Adipocyte (in vitro differentiated cells): ENCODE measurements around the gene LSG1.
"Not testable (repeated sequence)": the region's sequence is repeated elsewhere in the genome, so short reads cannot be mapped to it uniquely, and the experiment has no call there.

ENCODE experiments used
- DNase-seq: peaks from one replicate; pipeline ENCODE4 v3.0.0-alpha.2; 2015; ENCODE audit warnings: low read depth
- H3K27me3 ChIP-seq: replicated peaks from 2 replicates; pipeline ENCODE4 v1.7.0; 2013; ENCODE audit warnings: mild to moderate bottlenecking, low read length, moderate library complexity; ENCODE audit not compliant: control insufficient read depth, insufficient read depth
- H3K36me3 ChIP-seq: 2 replicates; pipeline ENCODE4 v1.7.0; 2013; ENCODE audit warnings: low read length, mild to moderate bottlenecking, moderate library complexity; ENCODE audit not compliant: control insufficient read depth, insufficient read depth, severe bottlenecking
- H3K4me1 ChIP-seq: 2 replicates; pipeline ENCODE4 v1.7.0; 2013; ENCODE audit warnings: mild to moderate bottlenecking, low read length, moderate library complexity; ENCODE audit not compliant: control insufficient read depth, insufficient read depth
- H3K4me3 ChIP-seq: 2 replicates; pipeline ENCODE4 v1.7.0; 2013; ENCODE audit warnings: mild to moderate bottlenecking, low read length, moderate library complexity
- H3K9ac ChIP-seq: 2 replicates; pipeline ENCODE4 v1.7.0; 2013; ENCODE audit warnings: mild to moderate bottlenecking, low read length, moderate library complexity
- H3K9me3 ChIP-seq: 2 replicates; pipeline ENCODE4 v1.7.0; 2013; ENCODE audit warnings: mild to moderate bottlenecking, low read length, moderate library complexity; ENCODE audit not compliant: control insufficient read depth

Gene LSG1

DNA sequence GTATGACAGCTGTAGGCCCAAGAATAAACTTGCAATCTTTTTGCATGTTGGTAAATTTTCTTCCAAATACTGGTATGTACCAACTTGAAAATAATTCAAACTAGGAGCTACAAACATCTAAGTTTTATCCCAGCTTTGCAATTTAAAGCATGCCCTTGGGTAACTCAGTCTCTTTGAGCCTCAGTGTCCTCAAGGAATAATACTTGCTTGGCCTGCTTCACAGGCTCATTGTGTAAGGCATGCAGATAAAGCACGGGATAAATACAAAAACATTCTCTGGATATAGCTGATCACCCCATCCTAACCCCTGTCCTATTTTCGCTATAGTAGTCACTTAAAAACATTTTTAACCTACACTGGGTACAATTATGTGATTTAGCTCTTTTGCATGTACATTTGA lies 29.2 kb downstream of the LSG1 start:
- H3K27me3 ChIP-seq = no peaks in the 10 kb centered on the region
- peak overlapping the region; percentile 38 for H3K9ac ChIP-seq
- H3K4me3 ChIP-seq = no peak overlapping the region
- H3K36me3 ChIP-seq = peaks cover 65% of the 10 kb centered on the region
- DNase-seq = no peak
- H3K4me1 ChIP-seq = peaks cover 9% of the 10 kb centered on the region
- H3K9me3 ChIP-seq = no peaks in the 10 kb centered on the region

DNA sequence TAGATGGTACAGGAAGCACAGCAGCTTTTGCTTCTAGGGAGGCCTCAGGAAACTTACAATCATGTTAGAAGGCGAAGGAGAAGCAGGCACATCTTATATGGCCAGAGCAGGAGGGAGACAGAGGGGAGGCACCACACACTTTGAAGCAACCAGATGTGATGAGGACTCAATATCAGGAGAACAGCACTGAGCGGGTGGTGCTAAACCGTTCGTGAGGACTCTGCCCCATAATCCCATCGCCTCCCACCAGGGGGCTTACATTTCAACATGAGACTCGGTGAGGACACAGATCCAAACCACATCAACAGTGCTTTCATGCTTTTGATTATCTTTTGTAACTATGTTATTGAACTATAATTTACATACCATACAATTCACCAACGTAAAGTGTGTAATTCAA lies 31.2 kb downstream of the LSG1 start:
- peaks cover 9% of the 10 kb centered on the region for H3K4me1 ChIP-seq
- no peaks in the 10 kb centered on the region for H3K27me3 ChIP-seq
- no peak overlapping the region for H3K9ac ChIP-seq
- peaks cover 46% of the 10 kb centered on the region for H3K36me3 ChIP-seq
- no peak overlapping the region for H3K4me3 ChIP-seq
- DNase-seq = peak; percentile 33
- no peaks in the 10 kb centered on the region for H3K9me3 ChIP-seq

DNA sequence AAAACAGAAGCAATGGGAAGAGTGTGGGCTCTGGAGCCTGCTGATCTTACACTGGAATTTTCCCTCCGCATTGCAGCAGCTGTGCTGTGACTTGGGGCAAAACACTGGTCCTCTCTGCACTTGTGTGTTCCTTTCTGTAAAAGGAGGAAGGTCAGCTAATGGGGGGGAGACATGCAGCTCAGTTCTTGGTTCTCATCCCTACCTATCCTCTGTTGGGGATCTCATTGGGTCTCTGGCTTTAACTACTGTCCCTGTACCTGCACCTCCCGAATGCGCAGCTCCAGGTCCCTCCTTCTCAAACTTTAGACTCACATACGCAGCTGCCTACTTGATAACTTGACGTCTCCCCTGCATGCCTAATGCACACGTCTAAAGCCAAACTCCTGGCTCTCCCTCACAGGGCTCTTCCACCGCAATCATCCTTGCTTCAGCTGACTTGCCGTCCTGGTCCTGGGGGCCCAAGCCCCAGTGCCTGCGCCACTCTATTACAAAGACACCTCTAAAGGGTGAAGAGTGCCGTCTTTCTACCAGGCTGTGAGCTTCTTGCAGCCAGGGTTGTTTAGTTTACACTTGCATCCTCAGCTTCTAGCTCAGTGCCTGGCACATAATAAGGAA lies 32.9 kb downstream of the LSG1 start:
- no peak overlapping the region for H3K4me3 ChIP-seq
- no peak overlapping the region for H3K9ac ChIP-seq
- peaks cover 12% of the 10 kb centered on the region for H3K4me1 ChIP-seq
- no peaks in the 10 kb centered on the region for H3K9me3 ChIP-seq
- H3K27me3 ChIP-seq = no peaks in the 10 kb centered on the region
- DNase-seq = no peak
- H3K36me3 ChIP-seq = peaks cover 30% of the 10 kb centered on the region

DNA sequence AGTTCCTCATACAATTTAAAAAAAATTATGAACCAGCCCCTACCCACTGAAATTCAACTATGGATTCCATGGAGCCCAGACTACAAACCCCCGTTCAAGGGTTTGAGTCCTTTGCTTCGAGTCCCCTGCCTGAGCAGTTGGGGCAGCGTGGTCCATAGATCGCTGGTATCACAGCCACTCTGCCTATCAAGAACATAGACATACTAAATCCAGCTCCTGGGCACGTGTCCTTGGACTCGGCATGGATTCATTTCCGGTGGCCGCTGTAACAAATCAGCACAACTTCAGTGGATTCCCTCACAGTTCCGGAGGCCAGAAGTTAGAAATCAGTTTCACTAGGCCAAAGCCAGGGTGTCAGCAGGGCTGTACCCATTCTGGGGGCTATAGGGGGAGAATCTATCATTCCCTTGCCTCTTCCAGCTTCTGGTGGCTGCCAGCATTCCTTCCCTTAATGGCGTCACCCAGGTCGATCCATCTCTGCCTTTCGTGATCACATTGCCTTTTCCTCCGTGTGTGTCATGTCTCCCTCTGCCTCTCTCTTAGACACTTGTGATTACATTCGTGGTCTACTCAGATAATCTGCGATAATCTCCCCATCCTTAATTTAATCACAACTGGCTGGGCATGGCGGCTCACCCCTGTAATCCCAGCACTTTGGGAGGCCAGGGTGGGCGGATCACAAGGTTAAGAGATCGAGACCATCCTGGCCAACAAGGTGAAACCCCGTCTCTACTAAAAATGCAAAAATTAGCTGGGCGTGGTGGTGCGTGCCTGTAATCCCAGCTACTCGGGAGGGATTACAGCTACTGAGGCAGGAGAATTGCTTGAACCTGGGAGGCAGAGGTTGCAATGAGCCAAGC lies 34.2 kb downstream of the LSG1 start:
- Histone ChIP-seq H3K4me1 (peaks cover 10% of the 10 kb centered on the region), H3K9me3 (no peaks in the 10 kb centered on the region), H3K36me3 (peaks cover 19% of the 10 kb centered on the region), H3K27me3 (no peaks in the 10 kb centered on the region), H3K4me3 (no peak overlapping the region), H3K9ac (no peak overlapping the region)
- DNase-seq = no peak

DNA sequence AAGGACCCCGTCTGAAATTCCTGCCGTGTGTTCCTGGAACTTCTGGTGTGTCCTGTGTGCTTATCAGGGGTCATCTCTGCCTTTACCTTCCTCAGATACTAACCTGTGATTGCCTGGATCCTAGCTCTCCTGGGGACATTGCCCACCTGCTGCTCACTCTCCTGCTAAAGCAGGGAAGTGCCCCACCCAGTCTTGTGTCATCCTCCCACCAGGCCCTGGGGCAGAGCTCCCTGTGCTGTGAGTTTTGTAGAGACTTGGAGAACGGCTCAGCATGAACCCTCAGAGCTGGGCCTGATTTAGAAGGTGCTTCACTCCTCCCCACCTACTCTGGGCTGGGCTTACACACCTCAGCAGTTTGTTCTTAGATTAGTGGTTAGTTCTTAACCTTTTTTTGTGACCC lies 34.9 kb downstream of the LSG1 start:
- peaks cover 15% of the 10 kb centered on the region for H3K36me3 ChIP-seq
- DNase-seq = peak; percentile 9
- H3K4me1 ChIP-seq = peaks cover 15% of the 10 kb centered on the region
- H3K4me3 ChIP-seq = no peak overlapping the region
- no peaks in the 10 kb centered on the region for H3K27me3 ChIP-seq
- H3K9ac ChIP-seq = no peak overlapping the region
- H3K9me3 ChIP-seq = no peaks in the 10 kb centered on the region

DNA sequence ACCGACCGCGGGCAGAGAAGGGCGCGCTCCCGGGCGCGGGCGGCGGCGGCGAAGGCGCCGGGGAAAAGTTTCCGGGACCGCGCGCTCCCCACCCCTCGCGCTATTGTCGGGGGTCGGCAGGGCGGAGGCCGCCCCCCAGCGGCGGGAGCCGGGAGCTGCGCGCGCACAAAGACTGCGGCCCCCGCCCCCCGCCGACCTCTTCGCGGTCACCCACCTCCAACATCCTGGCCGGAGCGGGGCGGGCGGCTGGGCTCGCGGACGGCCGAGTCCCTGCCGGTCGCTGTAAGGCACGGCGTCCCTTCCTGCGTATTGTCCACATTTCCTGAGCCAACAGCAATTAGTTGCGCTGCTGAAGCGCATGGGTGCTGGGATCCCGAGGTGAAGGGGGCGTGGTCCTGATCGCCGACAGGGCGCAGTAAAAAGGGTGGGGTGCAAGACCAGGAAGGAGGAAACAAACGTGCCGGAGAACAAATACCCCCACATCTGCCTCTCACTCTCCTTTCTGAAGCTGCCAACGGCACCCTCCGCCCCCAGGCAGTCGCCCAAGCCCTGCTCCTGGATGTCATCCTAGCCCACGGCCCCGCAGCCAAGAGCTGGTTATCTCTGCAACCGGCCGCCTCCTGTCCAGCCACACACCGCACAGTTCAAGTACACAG lies 38.5 kb downstream of the LSG1 start, which contains the start of gene TMEM44:
TMEM44 (minus strand) TSS at position 71 of the 656 bp plus-strand sequence. CDS start 204 bp downstream, outside the sequence.
- DNase-seq = peak; percentile 83
- peak within 1 kb of the TSS; percentile 78 for H3K9ac ChIP-seq
- peak within 1 kb of the TSS; percentile 87 for H3K4me3 ChIP-seq
- H3K9me3 ChIP-seq = no peaks in the 10 kb centered on the region
- H3K4me1 ChIP-seq = peaks cover 9% of the 10 kb centered on the region
- no peaks in the 10 kb centered on the region for H3K36me3 ChIP-seq
- no peaks in the 10 kb centered on the region for H3K27me3 ChIP-seq

DNA sequence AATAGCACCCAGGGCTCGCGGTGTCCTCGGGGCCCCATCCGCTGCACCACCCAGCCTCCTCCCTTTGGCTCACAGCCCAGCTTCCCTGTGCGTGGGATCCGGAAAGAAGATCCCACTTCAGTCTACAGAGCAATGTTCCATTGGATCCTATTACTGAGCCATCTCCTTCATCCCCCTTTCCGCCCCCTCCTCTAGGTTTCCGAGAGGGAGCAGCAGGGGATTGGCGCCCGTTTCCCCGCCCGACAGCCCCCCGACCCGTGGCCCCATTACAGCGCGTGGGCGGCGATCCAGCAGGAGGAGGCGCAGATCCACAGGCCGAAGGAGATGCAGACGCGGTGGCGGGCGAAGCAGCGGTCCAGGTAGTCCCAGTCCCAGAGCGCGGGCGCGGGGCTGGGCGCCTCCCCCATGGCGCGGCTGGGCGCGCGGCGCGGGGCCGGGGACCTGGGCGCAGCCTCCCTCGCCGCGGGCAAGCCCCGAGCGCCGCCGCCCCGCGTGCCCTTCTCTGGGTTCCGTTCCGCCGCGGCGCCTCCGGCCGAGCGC lies 39.1 kb downstream of the LSG1 start:
- Histone ChIP-seq H3K4me1 (peaks cover 9% of the 10 kb centered on the region), H3K27me3 (no peaks in the 10 kb centered on the region), H3K4me3 (peak overlapping the region; percentile 87), H3K9me3 (no peaks in the 10 kb centered on the region), H3K36me3 (no peaks in the 10 kb centered on the region), H3K9ac (peak overlapping the region; percentile 78)
- DNase-seq = no peak

DNA sequence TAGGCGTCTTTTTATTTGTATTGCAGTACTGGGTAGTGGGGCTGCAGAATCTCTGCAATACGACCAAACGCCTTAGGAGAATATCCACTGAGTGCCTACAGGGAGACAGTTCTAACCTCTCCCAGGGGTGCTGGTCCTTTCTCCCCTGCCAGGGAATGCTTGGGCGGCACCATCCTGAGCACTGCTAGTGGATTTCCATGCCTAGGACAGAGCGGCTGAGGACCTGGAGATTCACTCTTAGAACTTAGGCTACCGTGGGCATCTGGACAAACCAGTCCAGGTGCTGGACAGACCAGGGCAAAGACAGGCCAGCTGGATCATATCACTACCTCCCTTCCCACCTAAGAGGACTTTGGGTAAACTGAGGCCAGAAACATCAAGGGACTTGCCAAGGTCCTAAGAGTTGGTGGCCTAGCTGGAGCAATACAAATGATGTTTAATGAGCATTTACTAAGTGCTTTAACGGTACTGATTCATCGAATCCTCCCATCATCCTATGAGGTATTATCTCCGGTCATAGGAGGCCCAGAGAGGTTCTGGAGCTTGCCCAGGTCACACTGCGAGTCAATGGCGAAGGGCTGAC lies 39.7 kb downstream of the LSG1 start:
- peak overlapping the region; percentile 87 for H3K4me3 ChIP-seq
- no peaks in the 10 kb centered on the region for H3K27me3 ChIP-seq
- H3K4me1 ChIP-seq = peaks cover 9% of the 10 kb centered on the region
- DNase-seq = no peak
- no peaks in the 10 kb centered on the region for H3K9me3 ChIP-seq
- H3K9ac ChIP-seq = peak overlapping the region; percentile 78
- peaks cover 2% of the 10 kb centered on the region for H3K36me3 ChIP-seq

DNA sequence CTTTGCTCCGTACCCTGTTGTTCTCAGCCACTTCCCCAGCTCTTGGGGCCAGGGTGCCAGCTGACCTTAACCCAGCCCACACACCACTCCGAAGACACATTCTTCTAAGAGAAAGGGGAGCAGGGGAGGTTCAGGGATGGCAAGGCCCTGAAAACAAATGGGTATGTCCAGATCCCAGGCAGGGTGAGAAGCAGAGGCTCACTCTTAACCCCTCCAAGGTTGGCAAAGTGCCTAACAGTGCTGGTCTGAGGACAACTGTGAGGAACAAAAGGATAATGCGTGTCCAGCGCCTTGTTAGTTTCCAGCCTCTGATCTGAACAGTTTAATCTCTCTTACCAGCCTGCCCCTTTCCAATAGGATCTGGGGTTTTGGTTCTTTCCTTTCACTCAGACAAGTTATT lies 40.3 kb downstream of the LSG1 start:
- H3K4me3 ChIP-seq = no peak overlapping the region
- peaks cover 6% of the 10 kb centered on the region for H3K36me3 ChIP-seq
- H3K9me3 ChIP-seq = no peaks in the 10 kb centered on the region
- H3K27me3 ChIP-seq = no peaks in the 10 kb centered on the region
- H3K9ac ChIP-seq = no peak overlapping the region
- H3K4me1 ChIP-seq = peaks cover 9% of the 10 kb centered on the region
- no peak for DNase-seq

DNA sequence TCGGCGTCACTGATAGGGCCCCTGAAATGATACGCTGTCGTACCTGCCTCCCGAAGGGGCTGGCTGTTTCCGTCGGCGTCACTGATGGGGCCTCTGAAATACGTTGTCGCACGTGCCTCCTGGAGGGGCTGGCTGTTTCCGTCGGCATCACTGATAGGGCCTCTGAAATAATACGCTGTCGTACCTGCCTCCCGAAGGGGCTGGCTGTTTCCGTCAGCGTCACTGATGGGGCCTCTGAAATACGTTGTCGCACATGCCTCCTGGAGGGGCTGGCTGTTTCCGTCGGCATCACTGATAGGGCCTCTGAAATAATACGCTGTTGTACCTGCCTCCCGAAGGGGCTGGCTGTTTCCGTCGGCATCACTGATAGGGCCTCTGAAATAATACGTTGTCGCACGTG lies 41.3 kb downstream of the LSG1 start:
- H3K9ac ChIP-seq, H3K9me3 ChIP-seq, H3K4me3 ChIP-seq, H3K4me1 ChIP-seq, DNase-seq, H3K27me3 ChIP-seq: not testable (repeated sequence)
- H3K36me3 ChIP-seq = peaks cover 12% of the 10 kb centered on the region

DNA sequence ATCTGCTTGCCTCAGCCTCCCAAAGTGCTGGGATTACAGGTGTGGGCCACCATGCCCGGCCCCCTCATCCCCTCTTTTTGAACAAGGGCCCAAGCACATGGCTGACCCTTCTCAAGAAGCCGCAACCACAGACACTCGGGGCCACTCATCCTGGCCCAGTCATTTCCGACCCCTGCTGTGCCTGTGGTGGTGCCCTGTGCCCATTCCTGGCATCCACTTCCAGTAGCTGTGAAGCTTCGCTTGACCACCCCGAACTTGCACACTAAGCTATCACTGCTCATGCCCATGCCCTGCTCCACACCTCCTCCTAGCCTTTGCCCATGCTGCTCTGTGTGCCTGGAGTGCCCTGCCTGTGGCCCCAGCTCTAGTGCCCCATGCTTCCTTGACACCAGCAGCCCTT lies 47.0 kb downstream of the LSG1 start:
- Histone ChIP-seq H3K27me3 (no peaks in the 10 kb centered on the region), H3K4me1 (no peaks in the 10 kb centered on the region), H3K36me3 (peaks cover 17% of the 10 kb centered on the region), H3K9ac (no peak overlapping the region), H3K4me3 (no peak overlapping the region), H3K9me3 (no peaks in the 10 kb centered on the region)
- no peak for DNase-seq
